ENCODE data around the gene ZMYND10.
A peak's percentile ranks its signal among the peaks of the same experiment; 100 is the strongest.

The ZMYND10 gene

GRCh38 chr3:50345586-50346234, at the start of gene ZMYND10:
TSS of gene ZMYND10 (minus strand) at chr3:50345732. CDS start at chr3:50345579, 153 bp downstream.
- peak; percentile 52 to 75 (median 72) for DNase-seq

GRCh38 chr3:50393061-50393460, 47.5 kb upstream of the ZMYND10 start:
- DNase-seq, result no peak

GRCh38 chr3:50392101-50392715, 46.7 kb upstream of the ZMYND10 start:
- DNase-seq, result no peak

- no peak for DNase-seq
Measured at GRCh38 chr3:50390508-50391224, 45.1 kb upstream of the ZMYND10 start.

- no peak for DNase-seq
Measured at GRCh38 chr3:50389414-50389767, 43.9 kb upstream of the ZMYND10 start.

GRCh38 chr3:50388720-50389413, 43.3 kb upstream of the ZMYND10 start:
- no peak for DNase-seq

GRCh38 chr3:50388016-50388719, 42.6 kb upstream of the ZMYND10 start:
- no peak for DNase-seq

GRCh38 chr3:50385754-50386153, 40.2 kb upstream of the ZMYND10 start:
- DNase-seq, result no peak

- no peak for DNase-seq
Measured at GRCh38 chr3:50383750-50384149, 38.2 kb upstream of the ZMYND10 start.

- DNase-seq, result no peak
Measured at GRCh38 chr3:50382722-50383121, 37.2 kb upstream of the ZMYND10 start.

GRCh38 chr3:50381383-50381782, 35.9 kb upstream of the ZMYND10 start:
- no peak for DNase-seq

- DNase-seq, result no peak
Measured at GRCh38 chr3:50380405-50381085, 35.0 kb upstream of the ZMYND10 start.

GRCh38 chr3:50378757-50379156, 33.2 kb upstream of the ZMYND10 start:
- no peak for DNase-seq

- DNase-seq, result no peak
Measured at GRCh38 chr3:50378024-50378423, 32.5 kb upstream of the ZMYND10 start.

GRCh38 chr3:50375258-50375931, 29.9 kb upstream of the ZMYND10 start:
- no peak for DNase-seq

- DNase-seq, result no peak
Measured at GRCh38 chr3:50374363-50375257, 29.1 kb upstream of the ZMYND10 start.

- no peak for DNase-seq
Measured at GRCh38 chr3:50373146-50374051, 27.9 kb upstream of the ZMYND10 start.

GRCh38 chr3:50372349-50372748, 26.8 kb upstream of the ZMYND10 start:
- DNase-seq, result peak in 3 of 6 experiments; percentile 16 to 46 (median 22)

GRCh38 chr3:50371133-50371685, 25.7 kb upstream of the ZMYND10 start:
- DNase-seq, result no peak
